Skin epidermis (tissue), 12 donors: ENCODE measurements around the gene GPR3.
"Not testable (repeated sequence)": the region's sequence is repeated elsewhere in the genome, so short reads cannot be mapped to it uniquely, and the experiment has no call there.

Source experiments
- H3K27ac ChIP-seq, 21 experiments: fragments of 200-600 bp; sonication (generic) in 11 of 21; one replicate each; pipeline ENCODE4 v1.5.0; 2020; ENCODE audit warnings: mild to moderate bottlenecking in 3 of 21, inconsistent platforms in 2 of 21, moderate library complexity in 2 of 21
- H3K4me3 ChIP-seq, 7 experiments: fragments of 200-600 bp; sonication (generic) in 2 of 7; one replicate each; pipeline ENCODE4 v1.5.0; 2020; ENCODE audit warnings: inconsistent platforms in 2 of 7, mild to moderate bottlenecking in 2 of 7, moderate library complexity in 1 of 7

The GPR3 gene

GRCh38 chr1:27372808-27373690 lies 19.4 kb upstream of the GPR3 start:
- Histone ChIP-seq H3K27ac (no peak overlapping the region), H3K4me3 (no peak overlapping the region)

DNA sequence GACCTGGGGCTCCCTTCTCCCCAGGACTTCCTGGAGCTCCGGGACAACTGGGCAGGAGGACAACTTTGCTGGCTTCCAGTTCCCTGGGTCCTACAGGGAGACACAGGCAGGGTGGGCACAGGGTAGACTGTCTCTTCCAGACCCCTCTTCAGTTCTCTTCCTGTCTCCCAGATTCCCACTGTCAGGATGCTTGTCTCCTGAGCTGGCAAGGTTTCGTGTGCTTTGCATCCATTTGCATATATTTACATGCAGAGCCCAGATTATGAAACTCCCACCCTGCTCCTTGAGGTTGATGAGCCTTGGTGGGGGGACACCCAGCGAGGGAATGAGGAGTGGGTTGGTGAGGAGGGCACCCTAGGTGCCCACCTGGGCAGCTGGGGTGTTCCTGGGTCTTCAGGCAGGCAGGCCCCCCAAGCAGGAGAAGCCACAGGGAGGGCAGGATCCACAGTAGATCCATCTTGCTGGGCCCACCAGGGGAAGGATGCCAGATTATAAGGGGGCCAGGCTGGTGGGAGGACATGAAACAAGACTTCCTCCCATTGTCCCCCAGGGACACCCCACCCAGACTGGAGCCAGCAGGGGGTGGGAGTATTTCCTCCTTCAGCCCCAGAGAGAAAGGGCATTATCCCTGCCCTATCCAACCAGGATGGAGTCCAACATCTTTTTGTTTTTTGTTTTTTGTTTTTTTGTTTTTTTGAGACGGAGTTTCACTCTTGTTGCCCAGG lies 17.9 kb upstream of the GPR3 start, which contains the start of gene FCN3:
Gene FCN3 (minus strand): TSS at position 463 of the 725 bp plus-strand sequence. CDS start 6 bp downstream, at position 457.
- Histone ChIP-seq H3K27ac (no peak within 1 kb of the TSS), H3K4me3 (no peak within 1 kb of the TSS)

DNA sequence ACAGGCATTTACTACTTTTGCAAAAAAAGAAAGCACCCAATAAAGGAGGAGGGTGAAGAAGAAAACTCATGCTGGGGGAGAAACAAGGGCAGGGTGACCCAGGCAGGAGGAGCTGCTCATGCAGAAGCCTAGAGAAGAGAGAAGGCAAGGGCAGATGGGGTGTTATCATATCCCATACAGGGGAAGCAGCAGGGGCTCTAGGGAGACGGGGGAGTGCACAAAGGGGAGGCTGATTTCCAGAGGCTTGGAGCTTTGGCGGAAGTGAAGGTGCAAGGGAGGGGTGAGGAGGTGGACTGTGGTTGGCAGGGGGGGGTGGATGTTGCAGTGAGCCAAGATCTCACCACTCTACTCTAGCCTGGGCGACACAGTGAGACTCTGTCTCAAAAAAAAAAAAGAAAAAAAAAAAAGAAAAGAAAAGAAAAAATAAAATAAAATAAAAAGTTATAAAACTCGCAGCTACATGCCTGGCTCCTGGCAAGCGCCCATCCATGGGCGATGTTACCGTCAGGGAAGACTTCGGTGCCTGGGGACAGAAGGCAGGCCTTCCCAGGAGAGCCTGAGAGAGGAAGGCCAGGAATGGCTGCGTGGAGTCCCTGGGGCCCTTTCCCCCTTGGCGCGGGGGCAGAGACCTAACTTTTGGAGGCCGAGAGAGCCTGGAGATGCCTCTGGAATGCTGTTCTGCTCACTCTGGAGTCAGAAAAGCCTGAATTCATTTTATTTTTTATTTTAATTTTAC lies 14.5 kb upstream of the GPR3 start:
- Histone ChIP-seq H3K27ac (peak overlapping the region in 4 of 21 experiments; percentile 5 to 44 (median 22)), H3K4me3 (no peak overlapping the region)

DNA sequence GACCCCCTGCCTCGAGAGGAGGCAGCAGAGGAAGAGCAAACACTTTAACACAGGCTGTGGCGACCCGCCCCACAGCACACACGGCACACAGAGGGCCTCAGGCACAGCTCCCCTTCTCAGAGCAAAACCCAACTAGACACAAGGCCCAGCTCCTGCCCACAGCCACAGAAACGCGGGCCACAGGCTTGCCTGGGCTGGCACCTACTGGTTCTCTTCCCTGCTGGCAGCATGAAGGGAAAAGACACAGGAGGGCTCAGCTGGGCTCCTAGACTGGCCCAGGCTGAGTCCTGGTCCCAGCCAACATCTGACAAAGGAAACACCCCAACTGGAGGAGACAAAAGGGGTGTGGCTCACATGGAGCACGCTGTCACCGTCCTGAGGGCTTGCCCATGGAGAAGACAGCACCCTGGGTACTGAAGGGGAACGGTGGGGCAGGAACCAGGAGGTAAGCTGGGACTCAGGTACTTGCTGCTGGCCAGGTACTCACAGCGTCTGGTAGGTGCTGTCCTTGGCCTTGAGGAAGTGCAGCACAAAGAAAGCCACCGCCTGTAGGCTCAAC lies 12.8 kb upstream of the GPR3 start:
- H3K4me3 ChIP-seq, result no peak overlapping the region
- H3K27ac ChIP-seq, result peak overlapping the region in 15 of 21 experiments; percentile 3 to 73 (median 41)

GRCh38 chr1:27380224-27380623 lies 12.2 kb upstream of the GPR3 start:
- peak overlapping the region in 13 of 21 experiments; percentile 3 to 73 (median 51) for H3K27ac ChIP-seq
- H3K4me3 ChIP-seq, result no peak overlapping the region

GRCh38 chr1:27380766-27381733 lies 11.4 kb upstream of the GPR3 start:
- H3K27ac ChIP-seq, result peak overlapping the region in 13 of 21 experiments; percentile 25 to 73 (median 39)

DNA sequence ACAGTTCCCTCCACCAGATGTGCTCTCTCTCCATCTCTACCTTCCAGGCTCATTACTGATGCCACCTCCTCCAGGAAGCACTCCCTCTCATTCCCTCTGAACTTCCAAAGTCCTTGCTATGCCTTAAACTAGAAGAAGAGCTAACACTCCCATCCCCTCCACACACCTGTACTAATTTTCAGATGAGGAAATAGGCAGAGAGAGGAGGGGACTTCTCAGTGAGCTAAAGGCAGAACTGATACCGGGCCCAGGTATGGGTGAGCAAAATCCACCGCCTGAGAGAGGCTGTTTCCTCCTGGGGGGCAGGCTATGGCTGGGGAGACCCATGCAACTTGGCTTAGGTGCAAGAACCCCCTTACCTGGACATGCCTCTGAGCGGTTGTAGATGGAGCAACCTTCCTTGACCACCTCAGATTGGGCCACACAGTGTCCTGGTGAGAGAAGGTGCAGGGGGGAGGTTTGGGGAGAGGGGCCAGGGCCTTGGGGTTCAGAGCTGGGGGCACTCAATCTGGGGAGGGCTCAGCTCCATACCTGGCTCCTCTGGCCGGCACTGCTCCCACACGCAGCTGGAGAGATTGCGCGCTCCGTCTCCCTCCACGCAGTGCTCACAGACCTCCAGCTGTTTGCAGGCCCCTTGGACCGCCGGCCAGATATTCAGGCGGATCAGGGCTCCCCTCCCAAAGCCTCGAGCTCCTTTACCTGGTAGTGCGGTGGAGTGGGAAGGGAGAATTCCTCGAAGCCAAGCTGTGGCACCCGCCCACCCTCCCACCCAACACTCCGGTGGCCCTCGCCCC lies 10.3 kb upstream of the GPR3 start:
- H3K4me3 ChIP-seq, result peak overlapping the region in 3 of 7 experiments; percentile 28 to 44 (median 40)
- H3K27ac ChIP-seq, result peak overlapping the region in 2 of 21 experiments; percentile 3 to 52

More at GRCh38 chr1:27380766-27381733, 11.4 kb upstream of the GPR3 start:
- H3K4me3 ChIP-seq, result no peak overlapping the region

- Histone ChIP-seq H3K4me3 (peak within 1 kb of the TSS; percentile 9 to 44 (median 28)), H3K27ac (peak within 1 kb of the TSS in 11 of 21 experiments; percentile 21 to 67 (median 55))
Measured at GRCh38 chr1:27383039-27383605, 9.3 kb upstream of the GPR3 start, which contains the start of gene CD164L2. CD164L2 (minus strand) TSS chr1:27383333; CDS start chr1:27383239, 94 bp downstream.

DNA sequence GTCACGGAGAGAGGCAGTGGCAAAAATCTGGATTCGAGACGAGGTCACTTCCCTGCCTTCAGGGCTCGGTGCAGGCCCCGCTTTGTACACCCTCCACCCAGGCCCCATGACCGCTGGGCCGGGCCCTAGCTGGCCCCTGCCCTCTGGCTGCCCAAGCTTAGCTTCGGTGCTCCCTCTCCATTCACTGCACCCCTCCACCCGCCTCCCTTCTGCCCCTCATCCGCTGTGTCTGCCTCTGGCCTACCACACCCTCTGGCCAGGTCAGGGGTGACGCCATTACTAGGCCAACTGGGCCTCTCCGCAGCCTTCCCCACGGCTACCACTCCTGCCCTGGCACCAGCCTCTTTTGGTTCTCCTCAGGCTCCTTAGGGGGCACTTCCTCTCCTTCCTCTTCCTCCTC lies 8.8 kb upstream of the GPR3 start:
- Histone ChIP-seq H3K4me3 (no peak overlapping the region), H3K27ac (no peak overlapping the region)

- H3K4me3 ChIP-seq, result not testable (repeated sequence)
Measured at GRCh38 chr1:27384797-27385196, 7.6 kb upstream of the GPR3 start.

DNA sequence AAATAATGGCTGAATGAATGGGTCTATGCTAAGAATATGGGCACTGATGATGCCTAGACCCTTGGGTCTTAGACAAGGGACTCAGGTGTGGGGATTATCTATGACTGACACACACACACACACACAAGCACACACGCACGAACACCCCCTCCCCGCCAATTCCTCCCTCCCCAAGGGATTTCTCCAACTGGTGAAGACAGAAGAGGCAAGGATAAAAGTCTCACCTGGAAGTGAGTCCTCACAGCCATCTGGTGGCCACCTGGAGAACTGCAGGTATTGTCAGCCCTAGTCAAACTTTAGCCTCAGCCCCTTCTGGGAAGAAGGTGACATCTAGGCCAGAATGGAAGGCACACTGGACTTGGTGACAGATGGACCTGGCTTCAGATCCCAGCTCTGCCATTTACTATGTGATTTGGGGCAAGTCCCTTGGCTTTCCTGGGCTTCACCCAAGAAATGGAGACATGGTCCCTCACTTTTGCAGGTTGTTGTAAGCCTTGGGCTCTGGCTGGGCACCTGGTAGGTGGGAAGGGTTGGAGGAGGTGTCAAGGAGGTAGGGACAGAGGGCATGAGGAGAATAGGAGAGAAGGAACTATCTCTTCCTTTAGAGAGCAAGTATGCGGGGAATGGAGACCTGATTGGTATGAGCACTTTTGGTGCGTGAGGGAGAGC lies 4.0 kb upstream of the GPR3 start:
- Histone ChIP-seq H3K4me3 (no peak overlapping the region), H3K27ac (peak overlapping the region in 1 of 21 experiments; percentile 24)

More at GRCh38 chr1:27384797-27385196, 7.6 kb upstream of the GPR3 start:
- not testable (repeated sequence) for H3K27ac ChIP-seq

- Histone ChIP-seq H3K4me3 (peak overlapping the region in 4 of 7 experiments; percentile 36 to 49 (median 40)), H3K27ac (peak overlapping the region in 6 of 21 experiments; percentile 2 to 55 (median 38))
Measured at GRCh38 chr1:27391511-27392095, 819 bp upstream of the GPR3 start.

- peak overlapping the region; percentile 35 to 52 (median 43) for H3K4me3 ChIP-seq
- H3K27ac ChIP-seq, result peak overlapping the region in 11 of 21 experiments; percentile 2 to 84 (median 63)
Measured at GRCh38 chr1:27392778-27393635, 585 bp downstream of the GPR3 start.

DNA sequence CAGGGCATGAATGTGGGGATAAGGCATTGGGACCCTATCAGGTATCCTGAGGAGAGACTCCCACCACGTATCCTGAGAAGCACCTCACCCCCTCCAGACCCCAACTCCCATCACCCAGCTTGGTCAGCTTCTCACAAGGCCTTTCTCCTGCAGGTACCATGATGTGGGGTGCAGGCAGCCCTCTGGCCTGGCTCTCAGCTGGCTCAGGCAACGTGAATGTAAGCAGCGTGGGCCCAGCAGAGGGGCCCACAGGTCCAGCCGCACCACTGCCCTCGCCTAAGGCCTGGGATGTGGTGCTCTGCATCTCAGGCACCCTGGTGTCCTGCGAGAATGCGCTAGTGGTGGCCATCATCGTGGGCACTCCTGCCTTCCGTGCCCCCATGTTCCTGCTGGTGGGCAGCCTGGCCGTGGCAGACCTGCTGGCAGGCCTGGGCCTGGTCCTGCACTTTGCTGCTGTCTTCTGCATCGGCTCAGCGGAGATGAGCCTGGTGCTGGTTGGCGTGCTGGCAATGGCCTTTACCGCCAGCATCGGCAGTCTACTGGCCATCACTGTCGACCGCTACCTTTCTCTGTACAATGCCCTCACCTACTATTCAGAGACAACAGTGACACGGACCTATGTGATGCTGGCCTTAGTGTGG lies 1.3 kb downstream of the GPR3 start:
- no peak overlapping the region for H3K27ac ChIP-seq
- no peak overlapping the region for H3K4me3 ChIP-seq

GRCh38 chr1:27394282-27394658 lies 1.8 kb downstream of the GPR3 start:
- H3K4me3 ChIP-seq, result no peak overlapping the region
- H3K27ac ChIP-seq, result no peak overlapping the region
